Stimulated activated CD4-positive, alpha-beta T cell treated with anti-CD3 and anti-CD28 coated beads, Interleukin-4, amount 100 ng/mL, for 24 hours (primary cell): ENCODE results near the gene SSNA1.
"Not testable (repeated sequence)": the region's sequence is repeated elsewhere in the genome, so short reads cannot be mapped to it uniquely, and the experiment has no call there.

Experiments
- DNase-seq: peaks from one replicate; pipeline ENCODE4 v3.0.0-alpha.2; 2020

SSNA1 gene

GRCh38 chr9:137234055-137234697 is 45.7 kb downstream of the SSNA1 start:
- DNase-seq = no peak

GRCh38 chr9:137234758-137235423 is 46.4 kb downstream of the SSNA1 start:
- no peak for DNase-seq

GRCh38 chr9:137235424-137236237 is 47.2 kb downstream of the SSNA1 start:
- no peak for DNase-seq

- peak; percentile 94 for DNase-seq
Measured at GRCh38 chr9:137236238-137236935, 47.9 kb downstream of the SSNA1 start.

GRCh38 chr9:137236936-137237421 is 48.5 kb downstream of the SSNA1 start:
- no peak for DNase-seq

- no peak for DNase-seq
Measured at GRCh38 chr9:137237759-137238726, 49.6 kb downstream of the SSNA1 start.

- DNase-seq = not testable (repeated sequence)
Measured at GRCh38 chr9:137239541-137240200, 51.2 kb downstream of the SSNA1 start.
